Measurements from ENCODE around the gene BCAS3. TPM values are rescaled to one million over a fixed set of nuclear protein-coding genes. Genes with fewer than 3 reads are reported as not detected.
A peak's percentile ranks its signal among the peaks of the same experiment; 100 is the strongest.
"Not testable (repeated sequence)": the region's sequence is repeated elsewhere in the genome, so short reads cannot be mapped to it uniquely, and the experiment has no call there.

BCAS3 gene
- total RNA-seq, 4 donors from 2014 or later = 18.2 to 60.6 (median 23.4) TPM

- Histone ChIP-seq H3K36me3 (no peaks in the 10 kb centered on the region), H3K4me3 (no peak overlapping the region), H3K4me1 (no peaks in the 10 kb centered on the region), H3K9me3 (no peaks in the 10 kb centered on the region), H3K27me3 (no peaks in the 10 kb centered on the region), H3K27ac (no peak overlapping the region)
- in situ Hi-C loops (cut with MboI; ENCODE audit: low sequenced_read_pairs in 4 of 4) (no loop called here), intact Hi-C loops (cut with DNase I; ENCODE audit: low total_unique reads) (no loop called here)
- DNase-seq (no peak), ATAC-seq (no peak)
- TF ChIP-seq POLR2A (IDR thresholded peaks at IDR 0.05) = no peak
- TF ChIP-seq, protein P1, sequence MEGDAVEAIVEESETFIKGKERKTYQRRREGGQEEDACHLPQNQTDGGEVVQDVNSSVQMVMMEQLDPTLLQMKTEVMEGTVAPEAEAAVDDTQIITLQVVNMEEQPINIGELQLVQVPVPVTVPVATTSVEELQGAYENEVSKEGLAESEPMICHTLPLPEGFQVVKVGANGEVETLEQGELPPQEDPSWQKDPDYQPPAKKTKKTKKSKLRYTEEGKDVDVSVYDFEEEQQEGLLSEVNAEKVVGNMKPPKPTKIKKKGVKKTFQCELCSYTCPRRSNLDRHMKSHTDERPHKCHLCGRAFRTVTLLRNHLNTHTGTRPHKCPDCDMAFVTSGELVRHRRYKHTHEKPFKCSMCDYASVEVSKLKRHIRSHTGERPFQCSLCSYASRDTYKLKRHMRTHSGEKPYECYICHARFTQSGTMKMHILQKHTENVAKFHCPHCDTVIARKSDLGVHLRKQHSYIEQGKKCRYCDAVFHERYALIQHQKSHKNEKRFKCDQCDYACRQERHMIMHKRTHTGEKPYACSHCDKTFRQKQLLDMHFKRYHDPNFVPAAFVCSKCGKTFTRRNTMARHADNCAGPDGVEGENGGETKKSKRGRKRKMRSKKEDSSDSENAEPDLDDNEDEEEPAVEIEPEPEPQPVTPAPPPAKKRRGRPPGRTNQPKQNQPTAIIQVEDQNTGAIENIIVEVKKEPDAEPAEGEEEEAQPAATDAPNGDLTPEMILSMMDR (IDR thresholded peaks at IDR 0.05 in 4 of 5, conservative IDR thresholded peaks at IDR 0.05 in 1 of 5) = peak in 3 of 5 experiments; percentile 17 to 50 (median 29)
Observed at GRCh38 chr17:60971515-60972369, 294.1 kb downstream of the BCAS3 start.

DNA sequence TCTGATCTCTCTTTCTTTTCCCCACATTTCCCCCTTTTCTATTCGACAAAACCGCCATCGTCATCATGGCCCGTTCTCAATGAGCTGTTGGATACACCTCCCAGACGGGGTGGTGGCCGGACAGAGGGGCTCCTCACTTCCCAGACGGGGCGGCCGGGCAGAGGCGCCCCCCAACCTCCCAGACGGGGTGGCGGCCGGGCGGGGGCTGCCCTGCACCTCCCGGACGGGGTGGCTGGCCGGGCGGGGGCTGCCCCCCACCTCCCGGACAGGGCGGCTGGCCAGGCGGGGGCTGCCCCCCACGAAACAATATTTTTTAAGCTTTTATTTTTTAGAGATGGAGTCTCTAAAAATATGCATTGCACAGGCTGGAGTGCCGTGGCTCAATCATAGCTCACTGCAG is 299.2 kb downstream of the BCAS3 start:
- DNase-seq; H3K27me3 ChIP-seq; intact Hi-C loops (cut with DNase I; ENCODE audit: low total_unique reads); H3K4me3 ChIP-seq; H3K36me3 ChIP-seq; H3K27ac ChIP-seq; H3K9me3 ChIP-seq; H3K4me1 ChIP-seq; ATAC-seq: not testable (repeated sequence)
- in situ Hi-C loops (cut with MboI; ENCODE audit: low sequenced_read_pairs in 4 of 4) = loop anchor here in 1 of 4 donors (25.0 kb wide), 1 partner anchor 410 kb away; the partner anchor contains the start of gene TBX2

DNA sequence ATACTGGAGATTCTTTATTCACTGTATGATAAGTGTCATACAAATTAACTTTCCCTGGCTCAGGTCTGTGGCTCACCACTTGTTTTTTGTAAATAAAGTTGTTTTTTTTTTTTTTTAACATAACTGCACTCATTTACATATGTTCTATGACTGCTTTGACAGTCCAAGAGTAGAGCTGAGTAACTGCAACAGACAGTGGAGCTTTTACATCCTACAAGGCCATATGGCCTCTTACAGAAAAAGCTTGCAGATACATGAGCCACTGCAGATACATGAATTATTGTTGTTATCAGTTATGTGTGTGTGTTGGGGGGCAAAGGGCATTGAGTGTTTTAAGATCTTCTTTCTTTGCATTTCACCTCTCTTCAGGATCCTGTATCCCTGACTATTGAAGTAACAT is 311.7 kb downstream of the BCAS3 start:
- H3K27me3 ChIP-seq = no peaks in the 10 kb centered on the region
- H3K4me3 ChIP-seq = no peak overlapping the region
- H3K36me3 ChIP-seq = no peaks in the 10 kb centered on the region
- intact Hi-C loops (cut with DNase I; ENCODE audit: low total_unique reads) (no loop called here), in situ Hi-C loops (cut with MboI; ENCODE audit: low sequenced_read_pairs in 4 of 4) (loop anchor here in 1 of 4 donors (25.0 kb wide), 1 partner anchor 398 kb away; the partner anchor contains the start of gene TBX2)
- ATAC-seq (no peak), DNase-seq (no peak)
- TF ChIP-seq POLR2A (IDR thresholded peaks at IDR 0.05) = no peak
- TF ChIP-seq, protein P1 (IDR thresholded peaks at IDR 0.05 in 4 of 5, conservative IDR thresholded peaks at IDR 0.05 in 1 of 5) = no peak
- no peaks in the 10 kb centered on the region for H3K9me3 ChIP-seq
- no peak overlapping the region for H3K27ac ChIP-seq
- no peaks in the 10 kb centered on the region for H3K4me1 ChIP-seq

- ATAC-seq (no peak), DNase-seq (no peak)
- intact Hi-C loops (cut with DNase I; ENCODE audit: low total_unique reads) = loop anchor here (10.0 kb wide), 1 partner anchor 155 kb away; no protein-coding TSS in a partner anchor
- H3K27me3 ChIP-seq = no peaks in the 10 kb centered on the region
- TF ChIP-seq, protein P1 (IDR thresholded peaks at IDR 0.05 in 4 of 5, conservative IDR thresholded peaks at IDR 0.05 in 1 of 5) = no peak
- TF ChIP-seq POLR2A (IDR thresholded peaks at IDR 0.05) = no peak
- no peaks in the 10 kb centered on the region for H3K4me1 ChIP-seq
- in situ Hi-C loops (cut with MboI; ENCODE audit: low sequenced_read_pairs in 4 of 4) = loop anchor here in 1 of 4 donors (25.0 kb wide), 1 partner anchor 397 kb away; the partner anchor contains the start of gene TBX2
- no peak overlapping the region for H3K27ac ChIP-seq
- H3K4me3 ChIP-seq = no peak overlapping the region
- H3K36me3 ChIP-seq = no peaks in the 10 kb centered on the region
- H3K9me3 ChIP-seq = no peaks in the 10 kb centered on the region
Observed at GRCh38 chr17:60989846-60990245, 312.2 kb downstream of the BCAS3 start.

GRCh38 chr17:60993497-60993896 is 315.8 kb downstream of the BCAS3 start:
- no peak overlapping the region for H3K4me3 ChIP-seq
- H3K4me1 ChIP-seq = no peaks in the 10 kb centered on the region
- no peak for DNase-seq
- H3K27me3 ChIP-seq = no peaks in the 10 kb centered on the region
- no peaks in the 10 kb centered on the region for H3K9me3 ChIP-seq
- in situ Hi-C loops (cut with MboI; ENCODE audit: low sequenced_read_pairs in 4 of 4) (loop anchor here in 1 of 4 donors (25.0 kb wide), 1 partner anchor 394 kb away; the partner anchor contains the start of gene TBX2), intact Hi-C loops (cut with DNase I; ENCODE audit: low total_unique reads) (loop anchor here (10.0 kb wide), 1 partner anchor 151 kb away; no protein-coding TSS in a partner anchor)
- no peak overlapping the region for H3K27ac ChIP-seq
- TF ChIP-seq POLR2A (IDR thresholded peaks at IDR 0.05) = no peak
- TF ChIP-seq, protein P1 (IDR thresholded peaks at IDR 0.05 in 4 of 5, conservative IDR thresholded peaks at IDR 0.05 in 1 of 5) = no peak
- ATAC-seq = no peak
- H3K36me3 ChIP-seq = no peaks in the 10 kb centered on the region
